K562 (cell line): ENCODE results near the gene LYZL6. TPM values are rescaled to one million over a fixed set of nuclear protein-coding genes. Genes with fewer than 3 reads are reported as not detected.

Experiments used
- ADNP ChIP-seq: fragments of 200-800 bp; sonication (Bioruptor generic); IDR thresholded peaks from 2 replicates; pipeline ENCODE4 v1.6.1; 2016; ENCODE audit warnings: missing genetic modification characterization, missing compliant biosample characterization
- BHLHE40 ChIP-seq: IDR thresholded peaks from 2 replicates; pipeline ENCODE4 v1.6.1; 2011; ENCODE audit warnings: low read length, improper control_type of control experiment
- BRF1 ChIP-seq: IDR thresholded peaks from 3 replicates; pipeline ENCODE4 v1.6.1; 2011; ENCODE audit warnings: borderline replicate concordance, mild to moderate bottlenecking; ENCODE audit not compliant: insufficient read length; ENCODE audit errors: extremely low read depth
- CEBPB ChIP-seq: fragments of 450-650 bp; IDR thresholded peaks from 2 replicates; pipeline ENCODE4 v1.6.1; 2016; ENCODE audit warnings: missing genetic modification characterization, missing compliant biosample characterization
- CEBPG ChIP-seq, 3 experiments: fragments of 200-800 bp in 1 of 3; sonication (Bioruptor generic) in 1 of 3; sonication (generic) in 1 of 3; formaldehyde crosslinking in 1 of 3; IDR thresholded peaks in 2 of 3; conservative IDR thresholded peaks in 1 of 3; 2 replicates each; pipeline versions ENCODE4 v1.6.1 to v1.8.0; 2016 to 2022; ENCODE audit warnings: missing compliant biosample characterization in 2 of 3, missing genetic modification characterization in 2 of 3, mild to moderate bottlenecking in 1 of 3, missing genetic modification reagents in 1 of 3
- DDX20 ChIP-seq: fragments of 450-650 bp; IDR thresholded peaks from 2 replicates; pipeline ENCODE4 v1.6.1; 2016; ENCODE audit warnings: missing genetic modification characterization, low read depth, mild to moderate bottlenecking, missing compliant biosample characterization, moderate library complexity
- E2F4 ChIP-seq: sonication (generic); formaldehyde crosslinking; IDR thresholded peaks from 2 replicates; pipeline ENCODE4 v1.8.0; 2022; ENCODE audit warnings: mild to moderate bottlenecking, low read depth, missing genetic modification reagents
- IRF1 ChIP-seq: sonication (generic); formaldehyde crosslinking; IDR thresholded peaks from 2 replicates; pipeline ENCODE4 v1.8.0; 2022; ENCODE audit warnings: missing genetic modification reagents, mild to moderate bottlenecking, borderline replicate concordance
- L3MBTL2 ChIP-seq: fragments of 450-650 bp; IDR thresholded peaks from 2 replicates; pipeline ENCODE4 v1.6.1; 2016; ENCODE audit warnings: mild to moderate bottlenecking, moderate library complexity
- MCM3 ChIP-seq: fragments of 450-650 bp; IDR thresholded peaks from 2 replicates; pipeline ENCODE4 v1.6.1; 2016
- PATZ1 ChIP-seq: fragments of 250-450 bp; sonication (Bioruptor Pico); IDR thresholded peaks from 2 replicates; pipeline ENCODE4 v1.5.0; 2020; ENCODE audit warnings: mild to moderate bottlenecking, borderline replicate concordance
- PCBP1 ChIP-seq: fragments of 200-400 bp; formaldehyde crosslinking; IDR thresholded peaks from 2 replicates; pipeline ENCODE4 v1.6.1; 2018; ENCODE audit warnings: mild to moderate bottlenecking, low read depth, low read length; ENCODE audit not compliant: poor library complexity, severe bottlenecking
- PREB ChIP-seq: sonication (generic); formaldehyde crosslinking; IDR thresholded peaks from 2 replicates; pipeline ENCODE4 v1.8.1; 2023; ENCODE audit warnings: mild to moderate bottlenecking, missing genetic modification reagents
- RBM15 ChIP-seq: fragments of 200-400 bp; formaldehyde crosslinking; IDR thresholded peaks from 2 replicates; pipeline ENCODE4 v1.6.1; 2018; ENCODE audit warnings: mild to moderate bottlenecking, low read length, moderate library complexity; ENCODE audit not compliant: insufficient read depth
- RFX1 ChIP-seq: fragments of 450-650 bp; IDR thresholded peaks from 2 replicates; pipeline ENCODE4 v1.6.1; 2016; ENCODE audit warnings: mild to moderate bottlenecking, moderate library complexity
- TRIM24 ChIP-seq, 2 experiments: fragments of 450-650 bp; IDR thresholded peaks; 2 replicates each; pipeline ENCODE4 v1.6.1; 2016
- ZFPM2 ChIP-seq: fragments of 250-450 bp; sonication (Bioruptor Pico); IDR thresholded peaks from 2 replicates; pipeline ENCODE4 v1.5.1; 2022; ENCODE audit warnings: mild to moderate bottlenecking
- polyA plus RNA-seq, 8 experiments: library from polyadenylated mRNA; depleted of rRNA in 4 of 8; stranded (reverse) in 5 of 8; unstranded in 3 of 8; fragments of >200 nt; fragmentation: Nextera tagmentation in 2 of 8; fragmentation: Illumina TruSeq in 1 of 8; extraction: Ambion mirVana in 2 of 8; extraction: Trizol in 1 of 8; gene quantifications; 2 replicates each; pipeline versions ENCODE4 v1.2.1 to v1.2.3, GENCODE V29; 2011 to 2014; ENCODE audit warnings: inconsistent platforms in 1 of 8, missing spikeins in 1 of 8
- total RNA-seq, 7 experiments: library from RNA; depleted of rRNA in 6 of 7; stranded (reverse); fragments of >200 nt in 6 of 7; fragmentation: Illumina TruSeq in 2 of 7; extraction: Trizol in 2 of 7; gene quantifications; 2 replicates each; pipeline versions ENCODE4 v1.2.1 to v1.2.3, GENCODE V29; 2011 to 2021; ENCODE audit warnings: low replicate concordance in 1 of 7
- TF ChIP-seq, protein P1 (sequence below): sonication (generic); IDR thresholded peaks from 2 replicates; pipeline ENCODE4 v1.6.1; 2016
- TF ChIP-seq, protein P2 (sequence below): IDR thresholded peaks from 2 replicates; pipeline ENCODE4 v1.6.1; 2014; ENCODE audit warnings: antibody characterized with exemption

The LYZL6 gene
- total and polyA plus RNA-seq, 9 of the 15 experiments (the other 6 are each of a cell fraction or from before 2014, with no cell fraction given): not detected

- 0 out of 4 replicates have a peak, but pooled peaks of 1 of the 2 experiments have one; percentile 18 for TF ChIP-seq TRIM24 (IDR thresholded peaks at IDR 0.05)
- TF ChIP-seq PREB: no peak
- TF ChIP-seq, protein P1, sequence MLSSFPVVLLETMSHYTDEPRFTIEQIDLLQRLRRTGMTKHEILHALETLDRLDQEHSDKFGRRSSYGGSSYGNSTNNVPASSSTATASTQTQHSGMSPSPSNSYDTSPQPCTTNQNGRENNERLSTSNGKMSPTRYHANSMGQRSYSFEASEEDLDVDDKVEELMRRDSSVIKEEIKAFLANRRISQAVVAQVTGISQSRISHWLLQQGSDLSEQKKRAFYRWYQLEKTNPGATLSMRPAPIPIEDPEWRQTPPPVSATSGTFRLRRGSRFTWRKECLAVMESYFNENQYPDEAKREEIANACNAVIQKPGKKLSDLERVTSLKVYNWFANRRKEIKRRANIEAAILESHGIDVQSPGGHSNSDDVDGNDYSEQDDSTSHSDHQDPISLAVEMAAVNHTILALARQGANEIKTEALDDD: peak; percentile 52; the same call in 1 of the 2 replicates
- TF ChIP-seq L3MBTL2: 0 out of 2 replicates have a peak, but pooled peaks have one; percentile 12
- TF ChIP-seq RFX1: peak; percentile 72
- no peak for TF ChIP-seq DDX20 (tag)
- no peak for TF ChIP-seq ZFPM2 (CRISPR knock-in tag)
- TF ChIP-seq RBM15: no peak
- TF ChIP-seq PCBP1: no peak
- TF ChIP-seq CEBPB (tag): peak; percentile 89
- TF ChIP-seq PATZ1 (CRISPR knock-in tag): no peak
- no peak for TF ChIP-seq BRF1
- no peak for TF ChIP-seq IRF1
- no peak for TF ChIP-seq ADNP
- TF ChIP-seq MCM3: no peak
- TF ChIP-seq E2F4: no peak
- TF ChIP-seq CEBPG (CRISPR knock-in tag; IDR thresholded peaks at IDR 0.05): no peak
- peak; percentile 19 to 36; a peak in 1 of 4 replicates for TF ChIP-seq CEBPG (tag; conservative IDR thresholded peaks at IDR 0.05 in 1 of 2, IDR thresholded peaks at IDR 0.05 in 1 of 2)
- no peak for TF ChIP-seq BHLHE40
- TF ChIP-seq, protein P2, sequence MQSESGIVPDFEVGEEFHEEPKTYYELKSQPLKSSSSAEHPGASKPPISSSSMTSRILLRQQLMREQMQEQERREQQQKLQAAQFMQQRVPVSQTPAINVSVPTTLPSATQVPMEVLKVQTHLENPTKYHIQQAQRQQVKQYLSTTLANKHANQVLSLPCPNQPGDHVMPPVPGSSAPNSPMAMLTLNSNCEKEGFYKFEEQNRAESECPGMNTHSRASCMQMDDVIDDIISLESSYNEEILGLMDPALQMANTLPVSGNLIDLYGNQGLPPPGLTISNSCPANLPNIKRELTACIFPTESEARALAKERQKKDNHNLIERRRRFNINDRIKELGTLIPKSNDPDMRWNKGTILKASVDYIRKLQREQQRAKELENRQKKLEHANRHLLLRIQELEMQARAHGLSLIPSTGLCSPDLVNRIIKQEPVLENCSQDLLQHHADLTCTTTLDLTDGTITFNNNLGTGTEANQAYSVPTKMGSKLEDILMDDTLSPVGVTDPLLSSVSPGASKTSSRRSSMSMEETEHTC: no peak
Measured at GRCh38 chr17:35915153-35915964, 28.2 kb downstream of the LYZL6 start (continued).
